Fibroblast of lung (primary cell): ENCODE data around the gene KIF6. TPM values are rescaled to one million over a fixed set of nuclear protein-coding genes. Genes with fewer than 3 reads are reported as not detected.

Experiments
- DNase-seq, 2 donors: peaks; one replicate each; pipeline versions ENCODE4 v3.0.0 to v3.0.0-alpha.2; 2010; ENCODE audit warnings: low read depth in 2 of 2
- H2AFZ ChIP-seq: 2 replicates; pipeline ENCODE4 v1.5.1; 2012; ENCODE audit warnings: low read length, control low read depth, inconsistent platforms
- H3K27ac ChIP-seq: 2 replicates; pipeline ENCODE4 v1.5.1; 2011; ENCODE audit warnings: low read length, control low read depth; ENCODE audit not compliant: insufficient read depth
- H3K27me3 ChIP-seq: 2 replicates; pipeline ENCODE4 v1.5.1; 2011; ENCODE audit warnings: mild to moderate bottlenecking, low read length; ENCODE audit not compliant: control insufficient read depth, insufficient read depth
- H3K36me3 ChIP-seq: 2 replicates; pipeline ENCODE4 v1.5.1; 2011; ENCODE audit warnings: low read length; ENCODE audit not compliant: control insufficient read depth, insufficient read depth
- H3K4me1 ChIP-seq: 2 replicates; pipeline ENCODE4 v1.5.1; 2011; ENCODE audit warnings: low read length; ENCODE audit not compliant: control insufficient read depth, insufficient read depth; ENCODE audit errors: extremely low read depth
- H3K4me2 ChIP-seq: 2 replicates; pipeline ENCODE4 v1.5.1; 2011; ENCODE audit warnings: low read length, control low read depth; ENCODE audit not compliant: insufficient read depth; ENCODE audit errors: extremely low read depth
- H3K4me3 ChIP-seq, 4 experiments: fragments of 200-600 bp in 1 of 4; sonication (generic) in 1 of 4; replicated peaks in 1 of 4; 2 replicates each; pipeline ENCODE4 v1.5.1; 2011 to 2016; ENCODE audit warnings: low read length in 4 of 4, low read depth in 3 of 4, mild to moderate bottlenecking in 3 of 4, control low read depth in 2 of 4, inconsistent platforms in 1 of 4, mixed read lengths in 1 of 4; ENCODE audit not compliant: insufficient read depth in 1 of 4; ENCODE audit errors: control extremely low read depth in 1 of 4
- H3K79me2 ChIP-seq: 2 replicates; pipeline ENCODE4 v1.5.1; 2012; ENCODE audit warnings: mild to moderate bottlenecking, low read length, inconsistent platforms; ENCODE audit not compliant: control insufficient read depth, insufficient read depth
- H3K9ac ChIP-seq: 2 replicates; pipeline ENCODE4 v1.5.1; 2011; ENCODE audit warnings: mild to moderate bottlenecking, low read length, control low read depth; ENCODE audit not compliant: insufficient read depth
- H3K9me3 ChIP-seq: 2 replicates; pipeline ENCODE4 v1.5.1; 2012; ENCODE audit warnings: low read depth, low read length; ENCODE audit not compliant: control insufficient read depth, insufficient read depth
- H4K20me1 ChIP-seq: 2 replicates; pipeline ENCODE4 v1.5.1; 2011; ENCODE audit warnings: low read length; ENCODE audit not compliant: control insufficient read depth, insufficient read depth; ENCODE audit errors: extremely low read depth
- EZH2 ChIP-seq: IDR thresholded peaks from 2 replicates; pipeline ENCODE4 v1.5.1; 2012; ENCODE audit warnings: low read length, control low read depth, mild to moderate bottlenecking; ENCODE audit errors: missing control alignments
- polyA plus RNA-seq, 2 donors: library from polyadenylated mRNA; depleted of rRNA in 1 of 2; stranded (reverse) in 1 of 2; unstranded in 1 of 2; fragments of >200 nt; gene quantifications; 2 replicates each; pipeline ENCODE4 v1.2.1, GENCODE V29; 2011 to 2012; ENCODE audit warnings: missing spikeins in 1 of 2
- total RNA-seq: library from RNA; depleted of rRNA; stranded (reverse); fragments of >200 nt; gene quantifications from 2 replicates; pipeline ENCODE4 v1.2.1, GENCODE V29; 2014
- TF ChIP-seq, protein P1 (sequence below), 2 donors: IDR thresholded peaks in 1 of 2; conservative IDR thresholded peaks in 1 of 2; 1 replicate in 1 of 2; 2 replicates in 1 of 2; pipeline ENCODE4 v1.5.1; 2011 to 2012; ENCODE audit warnings: low read length in 2 of 2, control low read depth in 1 of 2, inconsistent platforms in 1 of 2, low read depth in 1 of 2, mild to moderate bottlenecking in 1 of 2

The KIF6 gene
- total and polyA plus RNA-seq, 2 donors (not counting 1 experiment from before 2014, with no cell fraction given), result 0.24 to 0.83 TPM

DNA sequence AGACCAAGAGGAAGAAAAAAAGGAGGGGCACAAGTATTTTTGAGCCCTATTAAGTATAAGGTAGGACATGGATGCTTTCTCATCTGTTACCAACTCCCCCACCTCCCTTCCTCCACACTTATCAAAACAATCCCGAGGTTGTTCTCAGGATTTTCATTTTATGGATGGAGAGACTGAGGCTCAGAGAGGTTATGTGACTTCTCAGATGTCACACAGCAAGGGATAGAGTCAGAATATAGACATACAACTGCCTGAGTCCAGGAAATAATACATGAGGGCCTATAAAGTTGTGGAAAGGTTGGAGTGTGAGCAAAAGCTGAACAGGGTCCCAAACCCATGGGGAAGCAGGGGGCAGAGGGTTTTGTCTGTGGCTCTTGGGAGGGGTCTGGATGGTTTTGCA, 430.3 kb downstream of the KIF6 start:
- H3K9me3 ChIP-seq, result no peaks in the 10 kb centered on the region
- no peak overlapping the region for H3K27ac ChIP-seq
- H3K9ac ChIP-seq, result no peak overlapping the region
- H3K79me2 ChIP-seq, result no peaks in the 10 kb centered on the region
- no peak for TF ChIP-seq EZH2
- TF ChIP-seq, protein P1, sequence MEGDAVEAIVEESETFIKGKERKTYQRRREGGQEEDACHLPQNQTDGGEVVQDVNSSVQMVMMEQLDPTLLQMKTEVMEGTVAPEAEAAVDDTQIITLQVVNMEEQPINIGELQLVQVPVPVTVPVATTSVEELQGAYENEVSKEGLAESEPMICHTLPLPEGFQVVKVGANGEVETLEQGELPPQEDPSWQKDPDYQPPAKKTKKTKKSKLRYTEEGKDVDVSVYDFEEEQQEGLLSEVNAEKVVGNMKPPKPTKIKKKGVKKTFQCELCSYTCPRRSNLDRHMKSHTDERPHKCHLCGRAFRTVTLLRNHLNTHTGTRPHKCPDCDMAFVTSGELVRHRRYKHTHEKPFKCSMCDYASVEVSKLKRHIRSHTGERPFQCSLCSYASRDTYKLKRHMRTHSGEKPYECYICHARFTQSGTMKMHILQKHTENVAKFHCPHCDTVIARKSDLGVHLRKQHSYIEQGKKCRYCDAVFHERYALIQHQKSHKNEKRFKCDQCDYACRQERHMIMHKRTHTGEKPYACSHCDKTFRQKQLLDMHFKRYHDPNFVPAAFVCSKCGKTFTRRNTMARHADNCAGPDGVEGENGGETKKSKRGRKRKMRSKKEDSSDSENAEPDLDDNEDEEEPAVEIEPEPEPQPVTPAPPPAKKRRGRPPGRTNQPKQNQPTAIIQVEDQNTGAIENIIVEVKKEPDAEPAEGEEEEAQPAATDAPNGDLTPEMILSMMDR (conservative IDR thresholded peaks at IDR 0.05 in 1 of 2, IDR thresholded peaks at IDR 0.05 in 1 of 2; ENCODE audit: low read depth in 1 of 2, low read length in 2 of 2), result no peak
- H2AFZ ChIP-seq, result no peak overlapping the region
- no peak overlapping the region for H3K4me3 ChIP-seq
- DNase-seq, result no peak
- no peak overlapping the region for H3K4me2 ChIP-seq
- no peaks in the 10 kb centered on the region for H3K4me1 ChIP-seq
- no peaks in the 10 kb centered on the region for H3K36me3 ChIP-seq
- H4K20me1 ChIP-seq, result no peaks in the 10 kb centered on the region
- H3K27me3 ChIP-seq, result no peaks in the 10 kb centered on the region

DNA sequence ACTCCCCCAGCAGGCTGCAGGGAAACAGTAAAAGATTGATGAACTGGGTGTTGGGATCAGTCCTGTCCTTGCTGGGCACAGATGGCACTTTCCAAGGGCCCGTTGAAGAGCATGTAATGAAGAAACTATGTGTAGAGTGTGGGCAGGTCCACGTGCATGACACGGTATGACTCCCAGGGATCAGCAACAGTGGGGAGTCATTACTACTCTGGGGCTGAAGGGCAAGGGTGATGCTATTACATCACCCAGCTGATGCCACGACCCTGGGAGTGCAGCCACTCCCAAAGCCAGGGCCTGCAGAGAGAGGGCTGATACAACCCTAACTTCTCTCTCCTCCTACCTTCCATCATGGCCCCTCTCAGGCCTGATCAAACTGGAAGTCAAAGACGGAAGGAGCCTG, 431.1 kb downstream of the KIF6 start:
- Histone ChIP-seq H3K27ac (no peak overlapping the region), H3K36me3 (no peaks in the 10 kb centered on the region), H3K4me3 (no peak overlapping the region), H3K9ac (no peak overlapping the region), H3K27me3 (no peaks in the 10 kb centered on the region), H3K79me2 (no peaks in the 10 kb centered on the region), H3K4me1 (no peaks in the 10 kb centered on the region), H4K20me1 (no peaks in the 10 kb centered on the region), H3K4me2 (no peak overlapping the region), H2AFZ (no peak overlapping the region), H3K9me3 (no peaks in the 10 kb centered on the region)
- peak in 1 of 2 donors; percentile 25 for DNase-seq
- TF ChIP-seq, protein P1 (conservative IDR thresholded peaks at IDR 0.05 in 1 of 2, IDR thresholded peaks at IDR 0.05 in 1 of 2; ENCODE audit: low read depth in 1 of 2, low read length in 2 of 2), result no peak
- TF ChIP-seq EZH2, result no peak

DNA sequence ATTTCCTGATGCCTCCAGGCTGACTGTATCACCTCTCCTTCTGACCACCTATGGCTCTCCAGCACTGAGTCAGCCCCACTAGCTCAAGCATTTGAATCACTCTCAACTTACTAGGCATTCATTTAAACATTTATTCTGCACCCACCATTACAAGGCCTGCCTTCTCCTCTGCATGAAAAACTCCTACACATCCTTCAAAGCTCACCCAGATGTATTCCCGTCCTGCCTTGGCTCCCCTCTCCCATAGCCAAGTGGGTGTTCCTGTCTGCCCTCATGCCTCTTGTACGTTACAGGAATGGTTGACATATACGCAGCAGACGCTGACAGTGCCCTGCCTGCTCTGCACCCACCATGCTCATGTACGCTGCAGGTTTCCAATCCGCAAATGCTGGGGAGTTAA, 432.6 kb downstream of the KIF6 start:
- H3K9me3 ChIP-seq, result no peaks in the 10 kb centered on the region
- no peak overlapping the region for H3K4me3 ChIP-seq
- no peak for DNase-seq
- H3K27ac ChIP-seq, result no peak overlapping the region
- no peak overlapping the region for H3K4me2 ChIP-seq
- H3K4me1 ChIP-seq, result no peaks in the 10 kb centered on the region
- TF ChIP-seq, protein P1 (conservative IDR thresholded peaks at IDR 0.05 in 1 of 2, IDR thresholded peaks at IDR 0.05 in 1 of 2; ENCODE audit: low read depth in 1 of 2, low read length in 2 of 2), result no peak
- TF ChIP-seq EZH2, result no peak
- no peak overlapping the region for H3K9ac ChIP-seq
- no peaks in the 10 kb centered on the region for H3K27me3 ChIP-seq
- H2AFZ ChIP-seq, result no peak overlapping the region
- H4K20me1 ChIP-seq, result no peaks in the 10 kb centered on the region
- no peaks in the 10 kb centered on the region for H3K36me3 ChIP-seq
- H3K79me2 ChIP-seq, result no peaks in the 10 kb centered on the region
